GM23338 (cell line): ENCODE results near the gene WNT5A. TPM values are rescaled to one million over a fixed set of nuclear protein-coding genes. Genes with fewer than 3 reads are reported as not detected.

Source experiments
- ATAC-seq: fragments of 200-7000 bp; cut with Tn5 transposase; 3 replicates; pipeline ENCODE4 v1.9.1; 2020
- DNase-seq: peaks from one replicate; pipeline ENCODE4 v3.0.0-alpha.2; 2015; ENCODE audit warnings: low spot score
- H2AFZ ChIP-seq: fragments of 200-600 bp; sonication (generic); 2 replicates; pipeline ENCODE4 v1.8.0; 2016; ENCODE audit warnings: antibody characterized with exemption, mild to moderate bottlenecking, moderate library complexity
- H3F3A ChIP-seq: fragments of 200-600 bp; sonication (generic); replicated peaks from 2 replicates; pipeline ENCODE4 v1.8.0; 2017; ENCODE audit warnings: antibody characterized with exemption, mixed run types, low read depth
- H3K27ac ChIP-seq: fragments of 200-600 bp; sonication (generic); 2 replicates; pipeline ENCODE4 v1.6.1; 2016; ENCODE audit warnings: low read depth
- H3K27me3 ChIP-seq: fragments of 200-600 bp; sonication (generic); 2 replicates; pipeline ENCODE4 v1.8.0; 2016; ENCODE audit warnings: mild to moderate bottlenecking, mixed run types, moderate library complexity; ENCODE audit not compliant: insufficient read depth
- H3K36me3 ChIP-seq: fragments of 200-600 bp; sonication (generic); 2 replicates; pipeline ENCODE4 v1.8.0; 2016; ENCODE audit warnings: mild to moderate bottlenecking; ENCODE audit not compliant: insufficient read depth
- H3K4me1 ChIP-seq: fragments of 200-600 bp; sonication (generic); 2 replicates; pipeline ENCODE4 v1.8.0; 2016; ENCODE audit warnings: mild to moderate bottlenecking, moderate library complexity; ENCODE audit not compliant: insufficient read depth
- H3K4me2 ChIP-seq: fragments of 200-600 bp; sonication (generic); 2 replicates; pipeline ENCODE4 v1.7.1; 2017; ENCODE audit warnings: mixed run types
- H3K4me3 ChIP-seq: fragments of 200-600 bp; sonication (generic); 2 replicates; pipeline ENCODE4 v1.6.1; 2016; ENCODE audit warnings: mixed run types
- H3K79me2 ChIP-seq: fragments of 200-600 bp; sonication (generic); replicated peaks from 2 replicates; pipeline ENCODE4 v1.8.0; 2017; ENCODE audit warnings: mild to moderate bottlenecking; ENCODE audit not compliant: insufficient read depth
- H3K9me2 ChIP-seq: fragments of 200-600 bp; sonication (generic); 2 replicates; pipeline ENCODE4 v1.8.0; 2017; ENCODE audit not compliant: insufficient read depth
- H4K20me1 ChIP-seq: fragments of 200-600 bp; sonication (generic); replicated peaks from 2 replicates; pipeline ENCODE4 v1.8.0; 2017; ENCODE audit warnings: mild to moderate bottlenecking; ENCODE audit not compliant: insufficient read depth
- H3K27ac Mint-ChIP-seq: 2 replicates; pipeline ENCODE4 v1.8.0; 2020; ENCODE audit warnings: inconsistent platforms, mild to moderate bottlenecking, moderate library complexity, mixed read lengths
- H3K27me3 Mint-ChIP-seq: 3 replicates; pipeline ENCODE4 v1.8.0; 2022; ENCODE audit warnings: low read depth, mild to moderate bottlenecking, moderate library complexity, mixed read lengths, inconsistent platforms; ENCODE audit not compliant: insufficient read depth, poor library complexity
- H3K36me3 Mint-ChIP-seq: 3 replicates; pipeline ENCODE4 v1.8.0; 2021; ENCODE audit warnings: low read depth, mild to moderate bottlenecking, inconsistent platforms, moderate library complexity, mixed read lengths
- H3K4me1 Mint-ChIP-seq: 3 replicates; pipeline ENCODE4 v1.8.0; 2020; ENCODE audit warnings: mild to moderate bottlenecking, inconsistent platforms, mixed read lengths
- H3K4me3 Mint-ChIP-seq: 3 replicates; pipeline ENCODE4 v1.8.0; 2021; ENCODE audit warnings: moderate library complexity, mild to moderate bottlenecking, inconsistent platforms, mixed read lengths
- H3K9me3 Mint-ChIP-seq: 3 replicates; pipeline ENCODE4 v1.8.0; 2020; ENCODE audit warnings: moderate library complexity, mild to moderate bottlenecking, inconsistent platforms, mixed read lengths
- CREB1 ChIP-seq: fragments of 250-450 bp; sonication (Bioruptor Pico); IDR thresholded peaks from 2 replicates; pipeline ENCODE4 v1.5.0; 2020; ENCODE audit warnings: low read depth, mild to moderate bottlenecking, moderate library complexity
- EZH2phosphoT487 ChIP-seq: fragments of 200-600 bp; sonication (generic); IDR thresholded peaks from one replicate; pipeline ENCODE4 v1.8.1; 2018; ENCODE audit warnings: antibody characterized with exemption; ENCODE audit not compliant: unreplicated experiment
- JUNB ChIP-seq: IDR thresholded peaks from one replicate; pipeline ENCODE4 v1.6.1; 2016; ENCODE audit warnings: antibody characterized with exemption; ENCODE audit not compliant: unreplicated experiment
- NANOG ChIP-seq: IDR thresholded peaks from 2 replicates; pipeline ENCODE4 v1.6.1; 2016; ENCODE audit warnings: antibody characterized with exemption, borderline replicate concordance
- REST ChIP-seq: IDR thresholded peaks from one replicate; pipeline ENCODE4 v1.6.1; 2018; ENCODE audit warnings: antibody characterized with exemption; ENCODE audit not compliant: unreplicated experiment
- STAT1 ChIP-seq: IDR thresholded peaks from one replicate; pipeline ENCODE4 v1.6.1; 2016; ENCODE audit warnings: antibody characterized with exemption; ENCODE audit not compliant: unreplicated experiment
- ZNF331 ChIP-seq: fragments of 250-450 bp; sonication (Bioruptor Pico); IDR thresholded peaks from 2 replicates; pipeline ENCODE4 v1.5.0; 2020; ENCODE audit warnings: low read depth, mild to moderate bottlenecking, moderate library complexity
- polyA plus RNA-seq: library from polyadenylated mRNA; unstranded; fragments of >200 nt; fragmentation: Nextera tagmentation; extraction: Ambion mirVana; gene quantifications from 2 replicates; pipeline ENCODE4 v1.2.1, GENCODE V29; 2016
- total RNA-seq: library from RNA; depleted of rRNA; stranded (reverse); fragments of >200 nt; shearing (Covaris generic); gene quantifications from 2 replicates; pipeline ENCODE4 v1.2.3, GENCODE V29; 2014
- TF ChIP-seq, protein P1 (sequence below): fragments of 250-450 bp; sonication (Bioruptor Pico); IDR thresholded peaks from 2 replicates; pipeline ENCODE4 v1.5.0; 2020; ENCODE audit warnings: mild to moderate bottlenecking, moderate library complexity

Gene WNT5A
- total and polyA plus RNA-seq, 2 experiments from 2014 or later: 0.53 to 4.0 TPM

GRCh38 chr3:55471522-55472280 lies 15.4 kb downstream of the WNT5A start:
- DNase-seq: no peak
- Mint-ChIP-seq H3K4me3 (no peak overlapping the region), H3K9me3 (no peaks in the 10 kb centered on the region; the same call in 2 of the 3 replicates), H3K27me3 (peaks cover 28% of the 10 kb centered on the region), H3K36me3 (no peaks in the 10 kb centered on the region), H3K27ac (no peak overlapping the region), H3K4me1 (peaks cover 17% of the 10 kb centered on the region)
- TF ChIP-seq REST (no peak), STAT1 (no peak), EZH2phosphoT487 (no peak), ZNF331 (CRISPR knock-in tag) (no peak), JUNB (no peak), CREB1 (CRISPR knock-in tag) (no peak), NANOG (no peak)
- TF ChIP-seq, protein P1, sequence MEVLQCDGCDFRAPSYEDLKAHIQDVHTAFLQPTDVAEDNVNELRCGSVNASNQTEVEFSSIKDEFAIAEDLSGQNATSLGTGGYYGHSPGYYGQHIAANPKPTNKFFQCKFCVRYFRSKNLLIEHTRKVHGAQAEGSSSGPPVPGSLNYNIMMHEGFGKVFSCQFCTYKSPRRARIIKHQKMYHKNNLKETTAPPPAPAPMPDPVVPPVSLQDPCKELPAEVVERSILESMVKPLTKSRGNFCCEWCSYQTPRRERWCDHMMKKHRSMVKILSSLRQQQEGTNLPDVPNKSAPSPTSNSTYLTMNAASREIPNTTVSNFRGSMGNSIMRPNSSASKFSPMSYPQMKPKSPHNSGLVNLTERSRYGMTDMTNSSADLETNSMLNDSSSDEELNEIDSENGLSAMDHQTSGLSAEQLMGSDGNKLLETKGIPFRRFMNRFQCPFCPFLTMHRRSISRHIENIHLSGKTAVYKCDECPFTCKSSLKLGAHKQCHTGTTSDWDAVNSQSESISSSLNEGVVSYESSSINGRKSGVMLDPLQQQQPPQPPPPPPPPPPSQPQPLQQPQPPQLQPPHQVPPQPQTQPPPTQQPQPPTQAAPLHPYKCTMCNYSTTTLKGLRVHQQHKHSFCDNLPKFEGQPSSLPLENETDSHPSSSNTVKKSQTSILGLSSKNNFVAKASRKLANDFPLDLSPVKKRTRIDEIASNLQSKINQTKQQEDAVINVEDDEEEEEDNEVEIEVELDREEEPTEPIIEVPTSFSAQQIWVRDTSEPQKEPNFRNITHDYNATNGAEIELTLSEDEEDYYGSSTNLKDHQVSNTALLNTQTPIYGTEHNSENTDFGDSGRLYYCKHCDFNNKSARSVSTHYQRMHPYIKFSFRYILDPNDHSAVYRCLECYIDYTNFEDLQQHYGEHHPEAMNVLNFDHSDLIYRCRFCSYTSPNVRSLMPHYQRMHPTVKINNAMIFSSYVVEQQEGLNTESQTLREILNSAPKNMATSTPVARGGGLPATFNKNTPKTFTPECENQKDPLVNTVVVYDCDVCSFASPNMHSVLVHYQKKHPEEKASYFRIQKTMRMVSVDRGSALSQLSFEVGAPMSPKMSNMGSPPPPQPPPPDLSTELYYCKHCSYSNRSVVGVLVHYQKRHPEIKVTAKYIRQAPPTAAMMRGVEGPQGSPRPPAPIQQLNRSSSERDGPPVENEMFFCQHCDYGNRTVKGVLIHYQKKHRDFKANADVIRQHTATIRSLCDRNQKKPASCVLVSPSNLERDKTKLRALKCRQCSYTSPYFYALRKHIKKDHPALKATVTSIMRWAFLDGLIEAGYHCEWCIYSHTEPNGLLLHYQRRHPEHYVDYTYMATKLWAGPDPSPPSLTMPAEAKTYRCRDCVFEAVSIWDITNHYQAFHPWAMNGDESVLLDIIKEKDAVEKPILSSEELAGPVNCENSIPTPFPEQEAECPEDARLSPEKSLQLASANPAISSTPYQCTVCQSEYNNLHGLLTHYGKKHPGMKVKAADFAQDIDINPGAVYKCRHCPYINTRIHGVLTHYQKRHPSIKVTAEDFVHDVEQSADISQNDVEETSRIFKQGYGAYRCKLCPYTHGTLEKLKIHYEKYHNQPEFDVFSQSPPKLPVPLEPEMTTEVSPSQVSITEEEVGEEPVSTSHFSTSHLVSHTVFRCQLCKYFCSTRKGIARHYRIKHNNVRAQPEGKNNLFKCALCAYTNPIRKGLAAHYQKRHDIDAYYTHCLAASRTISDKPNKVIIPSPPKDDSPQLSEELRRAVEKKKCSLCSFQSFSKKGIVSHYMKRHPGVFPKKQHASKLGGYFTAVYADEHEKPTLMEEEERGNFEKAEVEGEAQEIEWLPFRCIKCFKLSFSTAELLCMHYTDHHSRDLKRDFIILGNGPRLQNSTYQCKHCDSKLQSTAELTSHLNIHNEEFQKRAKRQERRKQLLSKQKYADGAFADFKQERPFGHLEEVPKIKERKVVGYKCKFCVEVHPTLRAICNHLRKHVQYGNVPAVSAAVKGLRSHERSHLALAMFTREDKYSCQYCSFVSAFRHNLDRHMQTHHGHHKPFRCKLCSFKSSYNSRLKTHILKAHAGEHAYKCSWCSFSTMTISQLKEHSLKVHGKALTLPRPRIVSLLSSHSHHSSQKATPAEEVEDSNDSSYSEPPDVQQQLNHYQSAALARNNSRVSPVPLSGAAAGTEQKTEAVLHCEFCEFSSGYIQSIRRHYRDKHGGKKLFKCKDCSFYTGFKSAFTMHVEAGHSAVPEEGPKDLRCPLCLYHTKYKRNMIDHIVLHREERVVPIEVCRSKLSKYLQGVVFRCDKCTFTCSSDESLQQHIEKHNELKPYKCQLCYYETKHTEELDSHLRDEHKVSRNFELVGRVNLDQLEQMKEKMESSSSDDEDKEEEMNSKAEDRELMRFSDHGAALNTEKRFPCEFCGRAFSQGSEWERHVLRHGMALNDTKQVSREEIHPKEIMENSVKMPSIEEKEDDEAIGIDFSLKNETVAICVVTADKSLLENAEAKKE (CRISPR knock-in tag): no peak
- Histone ChIP-seq H3K27me3 (peaks cover 48% of the 10 kb centered on the region), H3K9me2 (no peaks in the 10 kb centered on the region), H3K79me2 (no peaks in the 10 kb centered on the region), H3K4me1 (peaks cover 26% of the 10 kb centered on the region), H3F3A (no peaks in the 10 kb centered on the region), H3K36me3 (no peaks in the 10 kb centered on the region), H3K4me2 (no peak overlapping the region), H3K4me3 (no peak overlapping the region), H2AFZ (no peak overlapping the region), H4K20me1 (no peaks in the 10 kb centered on the region), H3K27ac (no peak overlapping the region)
- ATAC-seq: no peak
